ENCODE results near the gene NCAPG2.

- TF ChIP-seq GATA2 (IDR thresholded peaks at IDR 0.05; ENCODE audit: low read depth, low read length) (no peak), GATA3 (IDR thresholded peaks at IDR 0.05; ENCODE audit: low read depth, low read length) (no peak)
These were observed 24.5 kb upstream of the NCAPG2 start for GRCh38 chr7:158728911-158729645.
